ENCODE measurements around the gene PATL1. TPM values are rescaled to one million over a fixed set of nuclear protein-coding genes. Genes with fewer than 3 reads are reported as not detected.

Gene PATL1
- total and polyA plus RNA-seq, 2 of the 4 experiments (the other 2 are of a cell fraction): 3.9 to 29.7 TPM

- H2AK5ac ChIP-seq (ENCODE audit: low read depth, low read length): no peak overlapping the region
- no peaks in the 10 kb centered on the region for H3K27me3 ChIP-seq (ENCODE audit: control insufficient read depth, insufficient read depth, low read length)
- no TSS peak for BruUV-seq (replicated peaks)
- no peak overlapping the region for H2AK9ac ChIP-seq (replicated peaks; ENCODE audit: low read depth, low read length, poor library complexity)
- H3K4me2 ChIP-seq (ENCODE audit: low read depth, low read length): no peak overlapping the region
- H4K20me1 ChIP-seq (ENCODE audit: insufficient read depth, low read length): no peaks in the 10 kb centered on the region
- no peak overlapping the region for H3K14ac ChIP-seq (replicated peaks; ENCODE audit: low read depth, low read length)
- H3K9me3 ChIP-seq (ENCODE audit: control insufficient read depth, insufficient read depth, low read length): no peaks in the 10 kb centered on the region
- no peak overlapping the region for H3K27ac ChIP-seq (ENCODE audit: insufficient read depth, low read length)
- H4K5ac ChIP-seq (ENCODE audit: low read depth, low read length): no peak overlapping the region
- no CpG with 5 or more reads among the region's 3 CpGs for WGBS, 2 experiments (ENCODE audit: extremely low coverage in 2 of 2, insufficient read length in 1 of 2)
- DNase-seq (peak; percentile 4), ATAC-seq (ENCODE audit: low read depth) (0 out of 2 replicates have a peak, but pooled peaks have one; percentile 17)
- no peaks in the 10 kb centered on the region; the same call in 1 of the 2 replicates for H3K4me1 ChIP-seq (ENCODE audit: control insufficient read depth, insufficient read depth, low read length)
- intact Hi-C loops (cut with micrococcal nuclease): no loop called here
- TF ChIP-seq CEBPB (IDR thresholded peaks at IDR 0.05; ENCODE audit: low read depth, low read length): no peak
- peak; percentile 30; the same call in 1 of the 2 replicates for TF ChIP-seq FOS (IDR thresholded peaks at IDR 0.05; ENCODE audit: low read depth, low read length)
- no peak overlapping the region for H2AFZ ChIP-seq (replicated peaks; ENCODE audit: low read length, poor library complexity)
- H3K9me1 ChIP-seq (ENCODE audit: insufficient read depth, low read length): no peaks in the 10 kb centered on the region
- no peak overlapping the region for H3K23ac ChIP-seq (ENCODE audit: low read depth, low read length)
- H3K18ac ChIP-seq (ENCODE audit: low read depth, low read length): no peak overlapping the region
- ChIA-PET CTCF (no interaction called here), POLR2A (ENCODE audit: unreplicated experiment) (no interaction called here)
- no peak overlapping the region for H2BK120ac ChIP-seq (ENCODE audit: low read depth, low read length)
- H3K79me1 ChIP-seq (ENCODE audit: low read depth in 1 of 2, low read length in 2 of 2): peaks cover 3 to 6% of the 10 kb centered on the region in 2 experiments; a peak in 3 of 4 replicates
- H3K4me3 ChIP-seq (ENCODE audit: insufficient read depth, low read depth, low read length): no peak overlapping the region
- no peak overlapping the region for H3K4ac ChIP-seq (ENCODE audit: low read depth, low read length)
- H3K36me3 ChIP-seq (ENCODE audit: control insufficient read depth, insufficient read depth, low read length): peaks cover 49% of the 10 kb centered on the region
- H4K8ac ChIP-seq (ENCODE audit: low read depth in 2 of 2, low read length in 2 of 2): no peak overlapping the region
- H3K56ac ChIP-seq (ENCODE audit: extremely low read depth, insufficient read depth, low read length): no peak overlapping the region
- H3K9ac ChIP-seq (ENCODE audit: low read depth, low read length): no peak overlapping the region
- no peak overlapping the region for H2BK20ac ChIP-seq (ENCODE audit: low read depth, low read length)
- H4K91ac ChIP-seq (ENCODE audit: insufficient read depth, low read depth, low read length): no peak overlapping the region
- in situ Hi-C loops (cut with MboI; ENCODE audit: low sequenced_read_pairs): loop anchor here (5.0 kb wide), 1 partner anchor 39 kb away; no protein-coding TSS in a partner anchor
- H2BK5ac ChIP-seq (ENCODE audit: low read depth, low read length, poor library complexity, severe bottlenecking): no peak overlapping the region
- dilution Hi-C loops (cut with HindIII; ENCODE audit: low sequenced_read_pairs, unreplicated experiment): no loop called here
- no peak overlapping the region for H2BK15ac ChIP-seq (ENCODE audit: low read depth, low read length)
These were observed 27.7 kb downstream of the PATL1 start for GRCh38 chr11:59641156-59641555.
